GM23338 (cell line): ENCODE data around the gene KDM6B.
"Not testable (repeated sequence)": the region's sequence is repeated elsewhere in the genome, so short reads cannot be mapped to it uniquely, and the experiment has no call there.

Experiments
- CTCF ChIP-seq, 2 experiments: fragments of 200-600 bp in 1 of 2; sonication (generic) in 1 of 2; conservative IDR thresholded peaks; 2 replicates each; pipeline versions ENCODE4 v1.5.1 to v1.6.1; 2016 to 2017; ENCODE audit warnings: antibody characterized with exemption in 2 of 2, low read depth in 2 of 2, mild to moderate bottlenecking in 2 of 2, moderate library complexity in 1 of 2
- EZH2 ChIP-seq: fragments of 200-600 bp; sonication (generic); IDR thresholded peaks from one replicate; pipeline ENCODE4 v1.8.0; 2017; ENCODE audit warnings: antibody characterized with exemption, mild to moderate bottlenecking, low read depth; ENCODE audit not compliant: unreplicated experiment
- REST ChIP-seq: IDR thresholded peaks from one replicate; pipeline ENCODE4 v1.6.1; 2018; ENCODE audit warnings: antibody characterized with exemption; ENCODE audit not compliant: unreplicated experiment

- not testable (repeated sequence) for TF ChIP-seq EZH2; REST; CTCF (conservative IDR thresholded peaks at IDR 0.05; ENCODE audit: low read depth in 2 of 2)
These were observed 24.1 kb upstream of the KDM6B start for GRCh38 chr17:7809791-7810343.
